CD14-positive monocyte (primary cell): Measurements from ENCODE around the gene GJB5. TPM values are rescaled to one million over a fixed set of nuclear protein-coding genes. Genes with fewer than 3 reads are reported as not detected.

ENCODE experiments used
- DNase-seq, 3 donors: peaks; one replicate each; pipeline ENCODE4 v3.0.0-alpha.2; 2011 to 2022
- H2AFZ ChIP-seq: 2 replicates; pipeline ENCODE4 v1.6.0; 2012; ENCODE audit warnings: mild to moderate bottlenecking, low read depth, low read length, inconsistent platforms; ENCODE audit not compliant: insufficient read depth, poor library complexity, severe bottlenecking
- H3K27ac ChIP-seq, 2 donors: 1 replicate in 1 of 2; 2 replicates in 1 of 2; pipeline ENCODE4 v1.5.1; 2012 to 2013; ENCODE audit warnings: low read length in 2 of 2, control low read depth in 1 of 2, inconsistent platforms in 1 of 2, low read depth in 1 of 2, mild to moderate bottlenecking in 1 of 2
- H3K27me3 ChIP-seq, 2 donors: one replicate each; pipeline versions ENCODE4 v1.6.0 to v1.6.1; 2011 to 2013; ENCODE audit warnings: low read length in 2 of 2; ENCODE audit not compliant: control insufficient read depth in 2 of 2, insufficient read depth in 2 of 2
- H3K36me3 ChIP-seq, 2 donors: replicated peaks in 1 of 2; 1 replicate in 1 of 2; 2 replicates in 1 of 2; pipeline versions ENCODE4 v1.5.1 to v1.6.1; 2012 to 2013; ENCODE audit warnings: low read length in 2 of 2, control low read depth in 1 of 2, inconsistent platforms in 1 of 2, mild to moderate bottlenecking in 1 of 2; ENCODE audit not compliant: insufficient read depth in 2 of 2, control insufficient read depth in 1 of 2
- H3K4me1 ChIP-seq, 2 donors: 1 replicate in 1 of 2; 2 replicates in 1 of 2; pipeline versions ENCODE4 v1.5.1 to v1.6.1; 2012 to 2013; ENCODE audit warnings: low read length in 2 of 2, control low read depth in 1 of 2, inconsistent platforms in 1 of 2, mild to moderate bottlenecking in 1 of 2, moderate library complexity in 1 of 2; ENCODE audit not compliant: insufficient read depth in 2 of 2, control insufficient read depth in 1 of 2
- H3K4me2 ChIP-seq: replicated peaks from 2 replicates; pipeline ENCODE3; 2012; ENCODE audit warnings: low read length, moderate library complexity, mild to moderate bottlenecking; ENCODE audit not compliant: poor library complexity, severe bottlenecking; ENCODE audit errors: extremely low read depth
- H3K4me3 ChIP-seq, 3 experiments: fragments of 200-600 bp in 1 of 3; sonication (generic) in 1 of 3; replicated peaks in 1 of 3; 1 replicate in 2 of 3; 2 replicates in 1 of 3; pipeline ENCODE4 v1.5.1; 2011 to 2013; ENCODE audit warnings: low read length in 3 of 3, mild to moderate bottlenecking in 3 of 3, control low read depth in 2 of 3, low read depth in 2 of 3, inconsistent platforms in 1 of 3, moderate library complexity in 1 of 3
- H3K79me2 ChIP-seq: 2 replicates; pipeline ENCODE4 v1.6.0; 2012; ENCODE audit warnings: mild to moderate bottlenecking, control low read depth, inconsistent platforms, low read length, moderate library complexity; ENCODE audit not compliant: insufficient read depth
- H3K9ac ChIP-seq: 2 replicates; pipeline ENCODE4 v1.6.0; 2017; ENCODE audit warnings: low read length, mild to moderate bottlenecking; ENCODE audit not compliant: insufficient read depth, poor library complexity, severe bottlenecking
- H3K9me3 ChIP-seq, 2 donors: replicated peaks in 1 of 2; 1 replicate in 1 of 2; 2 replicates in 1 of 2; pipeline versions ENCODE4 v1.5.1 to v1.6.1; 2012 to 2013; ENCODE audit warnings: low read length in 2 of 2, control low read depth in 1 of 2; ENCODE audit not compliant: control insufficient read depth in 1 of 2, insufficient read depth in 1 of 2
- H4K20me1 ChIP-seq: 2 replicates; pipeline ENCODE4 v1.6.0; 2012; ENCODE audit warnings: mild to moderate bottlenecking, low read length, control low read depth, moderate library complexity; ENCODE audit not compliant: insufficient read depth
- H3K27ac Mint-ChIP-seq, 7 donors: one replicate each; pipeline ENCODE4 v1.8.0; 2020; ENCODE audit warnings: mild to moderate bottlenecking in 7 of 7, mixed read lengths in 7 of 7, moderate library complexity in 6 of 7, inconsistent platforms in 2 of 7
- H3K27me3 Mint-ChIP-seq, 3 donors: one replicate each; pipeline ENCODE4 v1.8.0; 2021 to 2022; ENCODE audit warnings: low read depth in 3 of 3, mild to moderate bottlenecking in 3 of 3, mixed read lengths in 3 of 3, moderate library complexity in 3 of 3, inconsistent platforms in 1 of 3
- H3K36me3 Mint-ChIP-seq, 2 donors: one replicate each; pipeline ENCODE4 v1.8.0; 2020; ENCODE audit warnings: mixed read lengths in 2 of 2, inconsistent platforms in 1 of 2, mild to moderate bottlenecking in 1 of 2
- H3K4me1 Mint-ChIP-seq: one replicate; pipeline ENCODE4 v1.8.0; 2020; ENCODE audit warnings: mild to moderate bottlenecking, mixed read lengths
- H3K4me3 Mint-ChIP-seq, 2 donors: one replicate each; pipeline ENCODE4 v1.8.0; 2020; ENCODE audit warnings: mild to moderate bottlenecking in 2 of 2, mixed read lengths in 2 of 2, moderate library complexity in 1 of 2
- H3K9me3 Mint-ChIP-seq, 7 donors: one replicate each; pipeline ENCODE4 v1.8.0; 2020 to 2022; ENCODE audit warnings: mixed read lengths in 7 of 7, mild to moderate bottlenecking in 6 of 7, moderate library complexity in 6 of 7, inconsistent platforms in 2 of 7
- WGBS: methylation state at CpG from one replicate; pipeline ENCODE4 v1.1.5; 2013; ENCODE audit warnings: missing lambda C conversion rate; ENCODE audit not compliant: insufficient coverage; 5-methylcytosine and 5-hydroxymethylcytosine counted together
- intact Hi-C, 2 donors: fragments of 100-400 bp; cut with micrococcal nuclease; formaldehyde crosslinking; loops; one replicate each; pipeline versions ENCODE4 v1.15.0 to v1.15.1; 2023
- polyA plus RNA-seq, 3 donors: library from polyadenylated mRNA; depleted of rRNA in 1 of 3; unstranded in 2 of 3; stranded (reverse) in 1 of 3; fragments of 300-500 nt in 2 of 3; fragments of >200 nt in 1 of 3; fragmentation: Illumina TruSeq in 2 of 3; gene quantifications; 1 replicate in 2 of 3; 2 replicates in 1 of 3; pipeline ENCODE4 v1.2.3, GENCODE V29; 2012 to 2021
- TF ChIP-seq, protein P1 (sequence below): fragments of 200-600 bp; IDR thresholded peaks from one replicate; pipeline ENCODE4 v1.8.0; 2022; ENCODE audit warnings: antibody characterized with exemption, mild to moderate bottlenecking

The GJB5 gene
- polyA plus RNA-seq, 3 donors, result 0.12 TPM; not detected in 2

DNA sequence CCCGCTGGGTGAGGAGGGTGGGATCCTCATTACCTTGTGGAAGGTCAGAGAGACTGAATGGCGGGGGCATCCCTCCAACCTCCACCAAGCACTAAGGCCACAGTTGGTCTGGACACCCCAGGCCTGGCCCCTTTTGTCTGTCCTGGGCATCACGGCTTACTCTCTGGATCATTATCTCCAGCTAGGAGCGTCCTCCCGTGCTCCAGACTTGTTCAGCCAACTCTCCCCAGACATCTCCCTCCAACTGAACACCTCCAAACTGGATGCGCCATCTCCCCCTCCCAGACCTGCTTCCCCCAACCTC lies 7.3 kb upstream of the GJB5 start:
- no peak overlapping the region for H3K4me3 Mint-ChIP-seq
- Histone ChIP-seq H3K4me1 (no peaks in the 10 kb centered on the region), H3K4me2 (no peak overlapping the region), H3K36me3 (no peaks in the 10 kb centered on the region), H3K9ac (no peak overlapping the region), H3K27ac (no peak overlapping the region), H2AFZ (no peak overlapping the region), H4K20me1 (no peaks in the 10 kb centered on the region), H3K79me2 (no peaks in the 10 kb centered on the region), H3K9me3 (no peaks in the 10 kb centered on the region), H3K4me3 (no peak overlapping the region), H3K27me3 (no peaks in the 10 kb centered on the region)
- H3K9me3 Mint-ChIP-seq, result no peaks in the 10 kb centered on the region
- TF ChIP-seq, protein P1, sequence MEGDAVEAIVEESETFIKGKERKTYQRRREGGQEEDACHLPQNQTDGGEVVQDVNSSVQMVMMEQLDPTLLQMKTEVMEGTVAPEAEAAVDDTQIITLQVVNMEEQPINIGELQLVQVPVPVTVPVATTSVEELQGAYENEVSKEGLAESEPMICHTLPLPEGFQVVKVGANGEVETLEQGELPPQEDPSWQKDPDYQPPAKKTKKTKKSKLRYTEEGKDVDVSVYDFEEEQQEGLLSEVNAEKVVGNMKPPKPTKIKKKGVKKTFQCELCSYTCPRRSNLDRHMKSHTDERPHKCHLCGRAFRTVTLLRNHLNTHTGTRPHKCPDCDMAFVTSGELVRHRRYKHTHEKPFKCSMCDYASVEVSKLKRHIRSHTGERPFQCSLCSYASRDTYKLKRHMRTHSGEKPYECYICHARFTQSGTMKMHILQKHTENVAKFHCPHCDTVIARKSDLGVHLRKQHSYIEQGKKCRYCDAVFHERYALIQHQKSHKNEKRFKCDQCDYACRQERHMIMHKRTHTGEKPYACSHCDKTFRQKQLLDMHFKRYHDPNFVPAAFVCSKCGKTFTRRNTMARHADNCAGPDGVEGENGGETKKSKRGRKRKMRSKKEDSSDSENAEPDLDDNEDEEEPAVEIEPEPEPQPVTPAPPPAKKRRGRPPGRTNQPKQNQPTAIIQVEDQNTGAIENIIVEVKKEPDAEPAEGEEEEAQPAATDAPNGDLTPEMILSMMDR, result no peak
- DNase-seq, result no peak
- H3K36me3 Mint-ChIP-seq, result no peaks in the 10 kb centered on the region
- peaks cover under 1% of the 10 kb centered on the region for H3K4me1 Mint-ChIP-seq
- intact Hi-C loops, result loop anchor here in 1 of 2 donors (10.0 kb wide), 1 partner anchor 1113 kb away; no protein-coding TSS in a partner anchor
- no peak overlapping the region for H3K27ac Mint-ChIP-seq
- peaks cover 2 to 12% (median 7%) of the 10 kb centered on the region in 3 donors for H3K27me3 Mint-ChIP-seq
- 92% methylated on average over 5 of the region's 6 CpGs for WGBS

DNA sequence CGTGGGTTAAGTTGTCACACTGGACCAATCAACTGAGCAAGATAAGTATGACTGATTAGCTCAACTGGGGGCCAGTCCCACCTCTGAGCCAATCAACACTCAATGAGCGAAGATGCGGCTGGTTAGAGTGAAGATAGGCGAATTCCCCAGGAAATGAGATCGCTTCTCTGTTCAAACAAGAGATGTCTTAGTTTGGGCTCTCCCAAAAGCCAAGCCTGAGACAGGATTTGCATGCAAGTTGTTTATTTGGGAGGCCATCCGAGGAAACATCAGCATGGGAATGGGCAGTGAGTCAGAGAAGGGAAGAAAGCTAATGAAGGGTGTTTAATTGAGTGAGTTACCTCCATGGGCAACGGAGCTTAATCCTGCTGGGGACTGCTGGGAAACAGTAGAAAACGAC lies 4.9 kb upstream of the GJB5 start:
- Histone ChIP-seq H3K4me2 (no peak overlapping the region), H3K79me2 (no peaks in the 10 kb centered on the region), H3K27ac (no peak overlapping the region), H3K9me3 (no peaks in the 10 kb centered on the region), H3K4me1 (no peaks in the 10 kb centered on the region), H3K27me3 (no peaks in the 10 kb centered on the region), H3K9ac (no peak overlapping the region), H3K4me3 (no peak overlapping the region), H3K36me3 (no peaks in the 10 kb centered on the region), H4K20me1 (no peaks in the 10 kb centered on the region), H2AFZ (no peak overlapping the region)
- WGBS, result 97% methylated on average over 3 of the region's 8 CpGs
- no peaks in the 10 kb centered on the region for H3K9me3 Mint-ChIP-seq
- H3K27ac Mint-ChIP-seq, result no peak overlapping the region
- H3K27me3 Mint-ChIP-seq, result peaks cover 2 to 9% (median 8%) of the 10 kb centered on the region in 3 donors
- no peaks in the 10 kb centered on the region for H3K36me3 Mint-ChIP-seq
- DNase-seq, result no peak
- H3K4me1 Mint-ChIP-seq, result no peaks in the 10 kb centered on the region
- no peak overlapping the region for H3K4me3 Mint-ChIP-seq
- TF ChIP-seq, protein P1, result no peak
- intact Hi-C loops, result loop anchor here in 1 of 2 donors (10.0 kb wide), 1 partner anchor 1115 kb away; no protein-coding TSS in a partner anchor
